Vein endothelial cell (primary cell): Measurements from ENCODE around the gene TUBA4B. TPM values are rescaled to one million over a fixed set of nuclear protein-coding genes. Genes with fewer than 3 reads are reported as not detected.

Experiments
- small RNA-seq: library from RNA; depleted of rRNA; stranded (forward); fragments of <200 nt; gene quantifications from one replicate; pipeline ENCODE3, GENCODE V24; 2012
- total RNA-seq: library from RNA; depleted of rRNA; stranded (reverse); fragments of >200 nt; gene quantifications from 2 replicates; pipeline ENCODE4 v1.2.3, GENCODE V29; 2012

The TUBA4B gene
- total RNA-seq = not detected in 2 replicates

DNA sequence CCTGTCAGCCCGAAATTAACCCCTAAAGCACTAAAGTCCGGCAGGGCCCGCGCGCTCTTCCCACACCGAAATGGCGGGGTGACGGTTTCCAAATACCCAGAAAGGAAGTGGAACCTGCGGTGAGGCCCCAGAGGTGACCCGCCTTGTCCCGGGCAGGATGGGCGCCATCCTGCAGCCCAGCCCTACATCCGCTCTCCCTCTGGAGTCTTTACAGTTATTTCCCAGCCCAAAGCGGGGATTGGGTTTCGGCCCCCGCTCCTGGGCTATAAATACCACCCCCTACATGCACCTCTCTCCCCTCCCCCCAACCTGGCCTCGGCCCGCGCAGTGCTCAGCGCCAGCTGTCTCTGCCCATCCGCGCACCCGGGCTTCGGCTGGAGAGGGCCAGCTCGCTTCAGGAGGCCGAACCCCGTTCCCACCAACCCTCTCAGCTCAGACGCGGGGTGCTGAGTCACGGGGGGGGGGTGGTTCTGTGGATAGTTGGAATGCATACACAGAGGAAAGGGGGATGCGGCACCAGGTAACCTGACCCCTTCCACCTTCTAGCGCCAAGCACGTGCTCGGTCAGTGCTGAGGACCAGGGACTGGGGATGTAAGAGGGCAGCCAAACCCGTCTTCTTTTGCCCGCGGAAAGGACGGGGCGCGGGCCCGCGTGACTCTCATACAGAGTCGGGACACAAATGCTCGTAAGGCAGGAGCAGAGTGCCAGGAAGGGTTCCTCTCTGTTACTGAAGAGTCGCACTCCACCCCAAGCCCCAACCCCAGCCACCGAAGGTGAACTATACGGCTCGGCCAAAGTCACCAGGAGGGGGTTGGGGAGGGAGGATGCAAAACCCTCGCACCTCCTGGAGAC, at the start of gene TUBA4B:
TSS of gene TUBA4B (plus strand) at position 344 of the 853 bp plus-strand sequence. CDS start at position 509, 165 bp downstream.

DNA sequence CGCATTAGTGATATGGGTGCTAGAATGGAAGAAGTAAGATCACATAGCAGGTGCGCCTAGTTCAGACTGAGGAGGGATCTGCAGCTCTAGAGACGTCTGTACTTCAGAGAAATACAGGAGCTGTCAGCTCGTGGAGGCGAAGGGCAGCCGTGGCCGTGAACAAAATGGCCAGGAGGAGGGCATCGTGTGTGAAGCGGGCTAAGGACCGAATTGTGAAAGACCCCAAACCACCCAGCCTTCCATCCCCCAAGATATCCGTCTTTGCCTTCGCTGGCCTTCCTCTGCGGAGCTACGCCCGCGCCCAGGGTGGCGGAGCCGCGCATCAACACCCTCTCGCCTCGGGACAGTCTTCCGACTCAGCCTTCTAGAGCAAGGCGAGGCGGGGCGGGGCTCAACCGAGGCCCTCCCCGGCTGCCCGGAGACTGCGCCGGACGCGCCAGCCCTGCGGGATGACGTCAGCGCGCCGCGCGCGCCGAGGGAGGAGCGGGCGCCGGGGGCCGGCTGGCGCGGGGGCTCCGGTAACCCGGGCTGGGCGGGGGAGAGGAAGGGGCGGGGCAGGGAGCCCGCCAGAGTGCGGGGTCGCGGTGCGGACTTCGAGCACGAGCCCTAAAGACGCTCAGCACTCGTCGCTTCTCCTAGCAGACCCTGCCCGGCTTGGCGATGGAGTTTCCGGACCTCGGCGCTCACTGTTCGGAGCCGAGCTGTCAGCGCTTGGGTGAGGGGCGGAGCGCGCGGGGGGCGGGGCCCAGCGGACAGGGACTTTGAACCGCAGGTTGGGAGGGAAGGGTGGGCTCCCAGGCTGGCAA, 46.5 kb upstream of the TUBA4B start, which contains the start of gene ZFAND2B:
TSS of gene ZFAND2B (plus strand) at position 455 of the 806 bp plus-strand sequence. CDS start at position 661, 206 bp downstream.

DNA sequence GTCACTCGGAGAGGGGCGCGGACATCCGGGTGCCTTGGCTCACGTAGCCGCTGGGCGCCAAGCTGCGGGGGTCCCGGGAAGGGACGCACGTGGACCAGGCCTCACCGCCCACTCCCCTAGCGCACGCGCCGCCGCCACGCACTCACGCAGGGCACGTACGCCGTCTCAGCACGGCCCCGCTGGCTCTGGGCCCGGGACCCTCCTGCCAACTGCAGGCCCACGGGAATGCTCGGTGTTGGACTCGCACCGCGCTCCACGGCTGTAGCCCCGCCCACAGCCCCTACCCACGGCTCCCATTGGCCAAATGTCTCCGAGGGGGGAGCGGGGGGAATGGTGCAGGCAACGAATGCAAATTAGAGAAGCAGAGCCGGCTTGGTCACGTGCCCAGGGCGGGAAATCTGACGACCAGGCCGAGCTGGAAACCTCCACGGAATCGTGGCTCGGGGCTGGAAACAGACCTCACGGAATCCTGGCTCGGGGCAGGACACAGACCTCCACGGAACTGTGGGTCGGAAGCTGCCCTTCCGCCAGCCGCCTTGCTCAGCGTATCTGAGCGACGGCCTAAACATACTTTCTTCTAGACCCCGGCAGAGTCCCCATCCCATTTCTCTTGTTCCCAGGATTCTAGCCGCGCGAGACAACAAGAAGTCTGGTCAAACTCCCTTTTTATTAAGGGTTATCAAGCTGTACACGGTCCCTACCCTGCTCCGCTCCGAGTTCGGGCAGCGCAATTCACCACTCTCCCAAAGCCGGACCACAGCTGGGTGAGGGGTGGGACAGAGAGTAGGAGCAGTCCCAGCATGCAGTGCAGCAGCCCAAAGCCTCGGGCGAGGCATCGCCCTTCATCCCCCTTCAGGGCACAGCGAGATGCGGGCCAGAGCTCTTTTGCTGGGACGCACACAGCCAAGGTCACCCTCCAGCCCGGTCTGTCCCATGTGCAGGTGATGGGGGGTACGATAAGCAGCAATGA, 34.0 kb upstream of the TUBA4B start, which contains the start of gene ABCB6:
TSS of gene ABCB6 (minus strand) at position 227 of the 970 bp plus-strand sequence. CDS start 285 bp downstream, outside the sequence.

DNA sequence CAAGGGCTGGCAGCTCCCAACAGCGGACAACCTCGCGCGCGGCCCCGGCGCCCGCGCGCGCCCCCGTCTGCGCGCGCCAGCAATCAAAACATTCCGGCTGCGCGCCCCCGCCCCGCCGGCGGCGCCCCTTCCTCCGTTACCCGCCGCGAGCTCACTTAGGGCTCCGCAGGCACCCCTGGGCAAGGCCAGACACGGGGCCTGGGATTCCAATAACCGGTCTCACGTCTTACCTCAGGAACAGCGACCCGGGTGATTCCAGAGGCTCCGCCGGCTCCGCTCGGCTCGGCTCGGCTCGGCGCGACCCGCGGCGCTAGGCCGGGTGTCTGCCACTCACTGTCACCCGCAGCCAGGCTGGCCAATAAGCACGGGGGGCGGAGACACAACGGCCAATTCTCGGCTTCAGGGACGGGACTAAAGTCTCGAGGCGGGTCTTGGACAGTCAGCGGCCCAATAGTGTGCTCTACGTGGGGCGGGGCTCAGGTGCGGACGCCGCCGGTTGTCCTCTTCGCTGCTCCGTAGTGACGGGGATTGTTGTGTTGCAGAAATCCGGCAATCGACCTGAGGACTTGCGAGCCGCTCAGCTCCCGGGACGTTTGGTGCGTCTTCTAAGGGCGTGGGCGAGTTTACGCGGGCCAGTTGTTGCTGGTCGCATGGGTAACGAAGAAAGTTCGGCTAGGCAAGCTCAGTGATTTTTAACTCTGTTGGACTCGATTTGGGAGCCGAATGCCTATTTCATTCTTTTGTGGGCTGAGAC, 23.6 kb upstream of the TUBA4B start, which contains the start of the genes ANKZF1 and ATG9A:
TSS of gene ANKZF1 (plus strand) at position 502 of the 754 bp plus-strand sequence. CDS start 452 bp downstream, outside the sequence.
TSS of gene ATG9A (minus strand) at position 332 of the 754 bp plus-strand sequence. CDS start 1,612 bp downstream, outside the sequence.

DNA sequence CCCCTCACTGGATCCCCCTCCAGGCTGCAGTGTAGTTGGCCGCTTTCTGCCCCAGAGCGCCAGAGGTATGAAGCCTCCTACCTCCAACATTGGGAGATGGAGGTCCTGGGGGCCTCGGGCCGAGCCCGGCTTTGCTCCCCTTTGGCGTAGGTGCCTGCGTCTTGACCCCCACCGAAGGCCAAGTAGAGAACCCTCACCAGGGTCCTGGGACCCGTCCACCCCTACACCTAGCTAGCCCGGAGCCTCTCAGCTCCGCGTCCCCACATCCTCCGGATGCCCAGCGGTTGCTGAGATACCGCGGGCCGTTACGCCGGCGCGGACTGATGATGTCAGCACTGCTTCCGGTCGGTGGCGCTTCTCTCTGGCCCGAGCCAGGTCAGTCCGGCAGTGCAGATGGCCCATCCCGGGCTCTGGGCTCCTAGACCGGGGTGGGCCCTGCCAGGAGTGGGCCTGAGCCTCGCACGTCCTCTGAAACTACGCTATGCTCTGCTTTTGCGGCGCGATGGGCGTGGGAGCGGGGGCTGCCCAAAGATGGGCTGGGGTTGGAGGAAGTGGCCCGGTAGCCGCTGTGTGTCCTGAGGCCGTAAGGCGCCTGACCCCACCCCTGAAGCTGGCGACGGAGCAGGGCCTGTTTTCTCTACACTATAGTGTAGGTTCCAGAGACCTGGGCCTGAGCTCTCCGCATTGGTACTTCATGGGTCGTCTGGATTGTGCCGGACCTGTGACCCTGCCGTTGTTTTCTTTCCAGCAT, 7.7 kb upstream of the TUBA4B start, which contains the start of the genes GLB1L and STK16:
TSS of gene GLB1L (minus strand) at position 297 of the 751 bp plus-strand sequence. CDS start 1,871 bp downstream, outside the sequence.
TSS of gene STK16 (plus strand) at position 332 of the 751 bp plus-strand sequence. CDS start 521 bp downstream, outside the sequence.

DNA sequence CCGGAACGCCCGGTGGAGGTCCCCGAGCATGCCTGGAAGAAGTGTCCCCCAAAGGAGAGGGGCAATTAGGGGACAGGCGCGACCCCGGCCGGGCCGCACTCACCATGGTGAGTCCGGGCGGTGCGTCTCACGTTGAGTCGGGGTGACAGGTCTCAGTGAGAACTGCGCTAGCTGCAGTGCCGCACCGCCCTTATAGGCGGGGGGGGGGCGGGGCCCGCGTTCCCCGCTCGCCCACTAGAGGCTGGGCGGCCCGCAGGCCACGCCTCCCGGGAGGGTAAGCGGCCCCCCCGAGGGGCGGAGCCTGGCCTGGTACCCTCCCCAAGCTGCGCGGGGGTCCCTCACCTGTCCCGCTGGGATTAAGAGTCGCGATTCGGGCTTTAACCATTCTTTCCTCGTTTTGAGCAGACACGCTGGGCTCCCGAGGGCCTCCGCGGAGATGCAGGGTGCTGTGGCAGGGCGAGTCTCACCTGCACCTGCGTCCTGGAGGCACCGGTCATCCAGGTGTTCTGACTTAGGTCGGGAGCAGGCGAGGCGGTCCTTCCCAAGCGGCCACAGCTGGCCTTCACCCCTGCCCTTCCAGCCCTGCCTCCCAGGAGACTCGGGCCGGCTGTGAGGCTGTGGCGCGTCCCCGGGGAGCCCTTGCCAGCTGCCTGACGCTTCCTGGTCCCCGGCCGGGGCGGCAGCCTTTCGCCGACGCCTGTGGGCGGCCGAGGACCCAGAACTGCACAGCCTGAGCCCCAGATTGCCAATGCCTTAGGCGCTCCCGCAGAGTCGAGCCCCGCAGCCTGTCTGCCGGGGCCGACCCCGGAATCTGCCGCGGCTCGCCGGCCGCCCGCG, 928 bp downstream of the TUBA4B start, which contains the start of gene TUBA4A:
TSS of gene TUBA4A (minus strand) at position 166 of the 837 bp plus-strand sequence. CDS start at position 106, 60 bp downstream.

DNA sequence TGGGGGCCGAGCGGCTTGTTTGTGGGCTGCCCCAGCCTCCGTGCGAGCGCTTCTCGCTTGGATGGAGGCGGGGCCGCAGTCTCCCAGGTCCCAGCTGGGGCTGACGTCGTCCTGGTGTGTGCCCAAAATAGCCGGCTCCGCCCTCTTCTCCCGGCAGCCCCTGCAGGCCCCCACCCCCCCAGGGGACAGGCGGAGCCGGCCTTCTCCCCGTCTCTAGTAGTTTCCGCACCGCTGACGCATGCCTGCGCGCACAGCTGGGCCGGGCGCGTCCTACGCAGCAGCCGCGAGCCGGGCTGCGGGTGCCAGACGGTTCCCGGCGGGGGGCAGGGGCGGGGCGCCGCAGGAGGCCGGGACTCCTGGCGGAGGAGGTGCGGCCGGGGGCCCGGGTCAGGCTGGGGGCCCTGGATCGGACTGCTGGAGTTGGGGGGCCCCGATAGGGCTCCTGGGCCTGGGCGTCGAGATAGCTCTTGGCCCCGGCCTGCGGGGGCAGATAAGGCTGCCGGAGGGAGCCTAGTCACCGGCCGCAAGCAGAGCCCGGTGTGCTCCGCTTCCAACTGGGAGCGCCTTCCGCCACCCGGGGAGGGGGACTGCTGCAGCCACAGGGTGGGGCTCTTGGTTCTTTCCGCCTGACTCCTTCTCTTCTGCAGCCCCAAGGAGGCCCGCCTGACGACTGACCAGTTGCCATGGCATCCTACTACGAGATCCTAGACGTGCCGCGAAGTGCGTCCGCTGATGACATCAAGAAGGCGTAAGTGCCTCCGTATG, 26.3 kb downstream of the TUBA4B start, which contains the start of gene DNAJB2:
TSS of gene DNAJB2 (plus strand) at position 216 of the 765 bp plus-strand sequence. CDS start at position 684, 468 bp downstream.

DNA sequence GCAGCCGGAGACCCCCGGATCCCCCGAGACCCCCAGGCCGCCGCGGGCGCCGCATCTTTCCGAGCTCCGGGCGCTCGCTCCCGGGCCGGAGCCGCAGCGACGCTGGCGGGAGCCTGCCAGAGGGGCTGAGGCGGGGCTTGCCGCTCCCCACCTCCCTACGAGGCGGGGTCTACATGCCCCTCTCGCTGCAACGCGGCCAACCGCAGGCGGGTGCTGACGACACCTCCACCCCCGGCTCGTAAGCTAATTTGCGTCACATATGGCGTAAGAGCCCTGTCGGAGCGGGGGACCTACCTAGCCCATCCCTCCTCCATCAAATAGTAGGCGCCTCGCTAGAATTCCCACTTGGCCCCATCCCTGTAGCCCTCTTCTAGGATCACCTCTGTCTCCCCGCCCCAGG, 56.2 kb downstream of the TUBA4B start, which contains the start of gene PTPRN:
TSS of gene PTPRN (minus strand) at position 124 of the 400 bp plus-strand sequence. CDS start at position 55, 69 bp downstream.

Small RNA genes within 50 kb of the gene (small RNA-seq; reads per million reads assigned to genes)
- not detected for gene MIR153-1

Other genes starting within 250 kb of the TUBA4B start
- not detected in 2 replicates for gene CFAP65, start 211.7 kb upstream of the TUBA4B start, total RNA-seq
- 0.33 TPM in 1 of 2 replicates, not detected in the other for gene IHH, start 192.3 kb upstream of the TUBA4B start, total RNA-seq
- gene NHEJ1, start 92.4 kb upstream of the TUBA4B start, total RNA-seq = 19.3 and 23.3 TPM in 2 replicates
- gene SLC23A3, start 83.2 kb upstream of the TUBA4B start, total RNA-seq = 2.3 and 2.6 TPM in 2 replicates
- gene CNPPD1, start 76.3 kb upstream of the TUBA4B start, total RNA-seq = 25.2 TPM in 2 replicates
- gene RETREG2, start 75.0 kb upstream of the TUBA4B start, total RNA-seq = 55.8 and 64.0 TPM in 2 replicates
- 20.3 and 22.2 TPM in 2 replicates for gene ZFAND2B, start 46.5 kb upstream of the TUBA4B start, total RNA-seq
- 15.7 and 18.9 TPM in 2 replicates for gene ABCB6, start 34.3 kb upstream of the TUBA4B start, total RNA-seq
- 66.6 and 70.7 TPM in 2 replicates for gene ATG9A, start 23.6 kb upstream of the TUBA4B start, total RNA-seq
- gene ANKZF1, start 23.4 kb upstream of the TUBA4B start, total RNA-seq = 18.5 and 22.5 TPM in 2 replicates
- gene GLB1L, start 7.8 kb upstream of the TUBA4B start, total RNA-seq = 5.7 and 6.9 TPM in 2 replicates
- gene STK16, start 7.8 kb upstream of the TUBA4B start, total RNA-seq = 21.9 and 31.5 TPM in 2 replicates
- gene TUBA4A, start 675 bp downstream of the TUBA4B start, total RNA-seq = 24.8 and 25.0 TPM in 2 replicates
- 19.6 and 24.5 TPM in 2 replicates for gene DNAJB2, start 26.1 kb downstream of the TUBA4B start, total RNA-seq
- not detected in 2 replicates for gene PTPRN, start 56.2 kb downstream of the TUBA4B start, total RNA-seq
- gene RESP18, start 79.5 kb downstream of the TUBA4B start, total RNA-seq = not detected in 2 replicates
- gene DNPEP, start 134.7 kb downstream of the TUBA4B start, total RNA-seq = 57.2 and 60.8 TPM in 2 replicates
- gene DES, start 165.1 kb downstream of the TUBA4B start, total RNA-seq = under 0.01 TPM in 1 of 2 replicates, not detected in the other
- under 0.01 and 1.4 TPM in 2 replicates for gene SPEG, start 181.6 kb downstream of the TUBA4B start, total RNA-seq
- gene GMPPA, start 245.6 kb downstream of the TUBA4B start, total RNA-seq = 33.9 and 40.2 TPM in 2 replicates